ENCODE data around the gene PEX3.

- TF ChIP-seq CTCF (IDR thresholded peaks at IDR 0.05) (no peak), POLR2A (IDR thresholded peaks at IDR 0.05) (no peak), EP300 (IDR thresholded peaks at IDR 0.05) (no peak)
These were observed 926 bp downstream of the PEX3 start for GRCh38 chr6:143451531-143451930.

All from ovary (tissue), 3 donors.